Thyroid gland (tissue), 4 donors: ENCODE measurements around the gene VSNL1.

Source experiments
- POLR2A ChIP-seq, 2 donors: fragments of 450-650 bp; IDR thresholded peaks; one replicate each; pipeline ENCODE4 v1.6.1; 2017; ENCODE audit warnings: antibody characterized with exemption in 2 of 2, mild to moderate bottlenecking in 2 of 2, moderate library complexity in 1 of 2
- TF ChIP-seq, protein P1 (sequence below), 6 experiments: fragments of 200-600 bp in 3 of 6; fragments of 450-650 bp in 3 of 6; sonication (generic) in 3 of 6; IDR thresholded peaks; one replicate each; pipeline ENCODE4 v1.5.1; 2016 to 2019; ENCODE audit warnings: antibody characterized with exemption in 6 of 6, mild to moderate bottlenecking in 2 of 6, inconsistent platforms in 1 of 6, moderate library complexity in 1 of 6

DNA sequence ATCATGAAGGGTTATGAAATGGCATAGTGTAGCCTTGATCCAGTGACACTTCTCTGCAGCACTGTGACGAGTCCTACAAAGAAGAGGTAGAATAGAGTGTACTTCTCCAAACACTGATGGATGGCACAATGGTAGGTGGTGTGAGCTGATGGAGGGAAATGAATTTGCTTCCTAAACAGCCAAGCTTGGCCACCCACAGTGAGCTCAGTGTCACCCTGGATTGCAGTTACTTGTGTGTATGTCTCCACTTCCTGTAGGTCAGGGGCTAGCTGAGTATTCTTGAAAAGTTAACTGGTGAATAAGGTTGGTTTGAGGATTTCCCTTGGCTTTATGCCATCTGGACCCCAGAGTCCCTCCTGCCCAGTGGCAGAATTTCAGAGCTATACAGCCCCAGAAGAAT, 75.9 kb downstream of the VSNL1 start:
- TF ChIP-seq POLR2A (IDR thresholded peaks at IDR 0.05): no peak
- TF ChIP-seq, protein P1, sequence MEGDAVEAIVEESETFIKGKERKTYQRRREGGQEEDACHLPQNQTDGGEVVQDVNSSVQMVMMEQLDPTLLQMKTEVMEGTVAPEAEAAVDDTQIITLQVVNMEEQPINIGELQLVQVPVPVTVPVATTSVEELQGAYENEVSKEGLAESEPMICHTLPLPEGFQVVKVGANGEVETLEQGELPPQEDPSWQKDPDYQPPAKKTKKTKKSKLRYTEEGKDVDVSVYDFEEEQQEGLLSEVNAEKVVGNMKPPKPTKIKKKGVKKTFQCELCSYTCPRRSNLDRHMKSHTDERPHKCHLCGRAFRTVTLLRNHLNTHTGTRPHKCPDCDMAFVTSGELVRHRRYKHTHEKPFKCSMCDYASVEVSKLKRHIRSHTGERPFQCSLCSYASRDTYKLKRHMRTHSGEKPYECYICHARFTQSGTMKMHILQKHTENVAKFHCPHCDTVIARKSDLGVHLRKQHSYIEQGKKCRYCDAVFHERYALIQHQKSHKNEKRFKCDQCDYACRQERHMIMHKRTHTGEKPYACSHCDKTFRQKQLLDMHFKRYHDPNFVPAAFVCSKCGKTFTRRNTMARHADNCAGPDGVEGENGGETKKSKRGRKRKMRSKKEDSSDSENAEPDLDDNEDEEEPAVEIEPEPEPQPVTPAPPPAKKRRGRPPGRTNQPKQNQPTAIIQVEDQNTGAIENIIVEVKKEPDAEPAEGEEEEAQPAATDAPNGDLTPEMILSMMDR (IDR thresholded peaks at IDR 0.05): no peak
